LHCN-M2 (cell line): Measurements from ENCODE around the gene PRR16. TPM values are rescaled to one million over a fixed set of nuclear protein-coding genes. Genes with fewer than 3 reads are reported as not detected.
A peak's percentile ranks its signal among the peaks of the same experiment; 100 is the strongest.
"Not testable (repeated sequence)": the region's sequence is repeated elsewhere in the genome, so short reads cannot be mapped to it uniquely, and the experiment has no call there.

Experiments
- DNase-seq: peaks from one replicate; pipeline ENCODE4 v3.0.0-alpha.2; 2012; ENCODE audit warnings: low read depth
- total RNA-seq: library from RNA; depleted of rRNA; stranded (reverse); fragments of >200 nt; gene quantifications from 2 replicates; pipeline ENCODE4 v1.2.3, GENCODE V29; 2014

The PRR16 gene
- total RNA-seq, 1 experiment from 2014 or later, result 34.1 TPM

DNA sequence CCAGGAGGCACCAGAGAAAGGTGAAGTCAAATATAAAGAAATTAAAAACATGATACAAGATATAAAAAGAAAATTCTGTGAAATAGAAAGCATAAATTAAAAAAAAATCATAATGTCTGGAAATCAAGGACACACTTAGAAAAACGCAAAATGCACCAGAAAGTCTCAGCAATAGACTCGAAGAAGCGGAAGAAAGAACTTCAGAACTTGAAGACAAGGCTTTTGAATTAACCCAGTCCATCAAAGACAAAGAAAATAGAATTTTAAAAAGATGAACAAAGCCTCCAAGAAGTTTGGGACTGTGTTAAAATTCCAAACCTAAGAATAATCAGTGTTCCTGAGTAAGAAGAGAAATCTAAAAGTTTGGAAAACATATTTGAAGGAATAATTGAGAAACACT lies 168.3 kb downstream of the PRR16 start:
- no peak for DNase-seq

DNA sequence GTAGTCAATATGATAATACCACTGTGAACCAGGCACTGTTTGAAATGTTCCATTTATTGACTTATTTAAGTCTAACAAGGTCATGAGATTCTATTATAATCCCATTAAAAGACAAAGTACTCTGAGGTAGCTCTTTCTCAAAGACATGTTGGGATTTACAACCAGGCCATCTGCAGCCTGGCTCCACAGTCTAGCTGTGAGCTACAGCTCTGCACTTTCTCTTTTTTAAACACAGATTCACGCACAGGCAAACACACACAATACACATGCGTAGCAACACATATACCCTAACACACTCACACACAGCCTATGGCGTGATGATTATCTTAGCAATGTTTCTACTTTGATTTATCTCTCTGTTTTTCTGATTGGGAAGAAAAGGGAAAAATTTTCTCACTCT lies 174.3 kb downstream of the PRR16 start:
- DNase-seq, result no peak

DNA sequence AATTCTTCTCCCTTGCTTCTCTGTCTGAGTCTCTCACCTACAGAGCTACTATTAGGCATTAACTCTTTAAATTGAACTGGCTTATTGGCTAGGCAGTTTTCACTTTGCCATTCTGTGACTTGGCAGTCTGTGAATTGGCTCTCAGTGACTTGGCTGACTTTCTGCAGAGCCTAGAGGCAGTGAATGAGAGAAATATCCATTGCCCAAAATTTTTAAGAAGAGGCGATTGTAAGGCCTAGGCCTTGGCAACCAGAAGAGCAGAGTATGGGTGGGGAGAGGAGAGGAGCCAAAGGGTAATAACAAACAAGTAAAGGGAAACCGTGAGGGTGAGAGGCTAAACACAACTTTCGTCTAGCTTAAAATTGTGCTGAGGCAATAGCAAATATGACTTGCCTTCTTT lies 176.7 kb downstream of the PRR16 start:
- DNase-seq, result no peak

DNA sequence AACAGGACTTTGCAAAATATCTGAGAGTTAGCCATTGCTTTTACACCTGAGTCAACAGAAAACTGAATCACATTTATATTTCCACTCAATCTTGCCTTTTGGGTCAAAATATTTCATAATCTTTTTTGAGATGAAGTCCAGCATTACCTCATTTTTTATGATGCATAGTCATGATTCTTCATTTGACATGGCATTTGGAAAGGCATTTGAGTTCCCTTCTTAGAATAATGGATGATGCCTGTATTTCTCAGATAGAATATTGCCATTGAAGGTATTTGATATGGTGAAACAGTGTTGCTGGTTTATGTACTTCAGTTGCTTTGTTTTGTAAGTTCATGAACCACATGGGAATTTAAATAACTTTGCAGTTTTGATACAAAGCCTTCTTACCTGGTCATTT lies 180.4 kb downstream of the PRR16 start:
- peak; percentile 6 for DNase-seq

DNA sequence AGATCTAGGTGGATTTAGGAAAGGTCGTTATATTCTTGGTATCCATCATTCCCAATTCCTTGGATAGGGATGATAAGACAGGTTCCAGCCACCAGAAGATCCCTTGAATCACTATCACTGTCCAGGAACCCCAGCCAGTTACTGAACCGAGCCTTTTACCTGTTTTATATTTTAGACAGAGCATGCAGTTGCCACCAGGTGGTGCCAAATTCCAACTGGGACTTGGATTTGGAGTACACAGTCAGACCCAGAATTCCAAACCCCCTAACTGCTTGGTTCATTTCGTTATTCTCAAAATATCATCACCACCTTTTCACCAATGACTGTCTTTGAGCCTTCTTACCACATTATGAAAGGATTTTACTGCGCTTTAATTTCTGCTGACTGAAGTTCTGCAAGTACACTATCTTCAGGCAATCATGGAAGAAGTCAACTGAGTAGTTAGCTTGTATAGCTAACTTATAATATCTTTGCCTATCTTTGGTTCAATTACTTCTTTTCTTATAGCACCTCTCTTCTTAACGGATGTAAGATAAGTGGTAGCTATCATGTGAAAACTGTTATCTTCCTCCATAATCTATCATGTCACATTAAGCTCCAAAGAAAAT lies 191.8 kb downstream of the PRR16 start:
- peak; percentile 50 for DNase-seq

DNA sequence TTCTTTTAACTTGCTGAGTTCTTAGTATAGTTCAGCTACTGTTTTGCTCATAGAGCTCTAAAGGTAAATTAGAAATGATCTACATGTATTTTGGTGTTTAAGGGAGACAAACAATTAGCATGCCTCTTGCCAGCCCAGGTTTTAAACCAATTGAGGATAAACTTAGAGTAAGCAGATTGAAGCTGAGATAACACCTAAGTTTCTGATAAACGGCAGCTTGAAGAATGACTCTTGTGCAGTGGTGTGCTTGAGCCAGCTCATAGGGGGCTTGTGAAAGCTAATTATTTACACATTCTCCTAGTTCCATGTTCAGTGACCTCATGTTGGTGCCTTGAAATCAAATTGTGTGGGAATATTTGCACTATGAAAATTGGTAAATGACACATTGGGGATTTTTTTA lies 193.0 kb downstream of the PRR16 start:
- no peak for DNase-seq

DNA sequence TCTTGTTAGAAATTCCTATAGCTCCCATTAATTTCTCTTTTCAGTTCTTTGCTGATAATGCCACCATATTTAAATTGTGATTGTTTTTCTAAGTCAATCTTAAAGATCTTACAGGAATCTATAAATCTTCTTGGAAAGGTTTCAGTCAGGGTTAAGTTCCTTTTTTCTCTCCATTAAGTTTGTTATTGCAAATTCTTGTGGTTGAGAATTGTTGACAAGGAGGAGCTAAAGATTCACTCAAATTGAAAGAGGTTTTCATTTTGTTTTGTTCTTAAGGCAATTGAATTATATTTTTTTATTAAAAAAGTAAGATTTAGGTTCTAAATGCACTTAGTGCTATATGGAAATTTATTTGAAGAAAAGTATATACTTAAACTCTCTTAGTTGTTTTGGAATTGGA lies 213.4 kb downstream of the PRR16 start:
- DNase-seq, result no peak

DNA sequence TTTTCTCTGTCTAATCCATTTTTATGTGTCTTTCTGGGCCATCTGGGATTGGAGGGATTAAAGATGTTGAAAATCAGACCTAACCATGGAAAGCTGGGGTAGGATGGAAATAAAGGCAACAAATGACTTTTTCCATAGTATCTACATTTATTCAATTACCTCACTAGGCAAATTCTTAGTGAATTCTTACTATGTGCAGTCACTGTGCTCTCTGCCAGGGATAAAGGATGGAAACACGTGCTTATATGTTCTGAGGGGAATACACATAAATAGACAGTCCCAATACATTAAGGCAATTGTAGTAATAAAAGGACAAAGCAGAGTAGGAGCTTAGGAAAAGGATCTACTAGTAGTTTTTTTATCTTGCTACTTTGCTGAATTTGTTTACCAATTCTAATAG lies 214.2 kb downstream of the PRR16 start:
- DNase-seq, result no peak

DNA sequence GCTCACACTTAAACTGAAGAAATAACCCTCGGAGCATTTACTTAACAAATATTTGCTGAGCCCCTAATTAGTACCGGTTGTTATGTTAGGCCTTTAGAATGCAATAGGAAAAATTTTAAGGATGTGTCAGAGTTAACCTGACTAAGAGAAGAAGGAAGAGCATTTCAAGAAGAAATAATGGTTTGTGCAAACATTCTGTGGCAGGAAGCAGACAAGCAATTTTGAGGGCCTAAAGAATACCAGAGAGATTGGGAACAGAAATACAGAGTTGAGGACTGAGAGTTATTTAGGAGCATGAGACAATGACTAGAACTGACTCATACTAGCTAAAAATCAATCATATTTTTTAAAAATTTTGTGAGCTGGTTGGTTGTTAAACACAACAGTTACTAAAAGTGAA lies 218.8 kb downstream of the PRR16 start:
- DNase-seq, result peak; percentile 55

DNA sequence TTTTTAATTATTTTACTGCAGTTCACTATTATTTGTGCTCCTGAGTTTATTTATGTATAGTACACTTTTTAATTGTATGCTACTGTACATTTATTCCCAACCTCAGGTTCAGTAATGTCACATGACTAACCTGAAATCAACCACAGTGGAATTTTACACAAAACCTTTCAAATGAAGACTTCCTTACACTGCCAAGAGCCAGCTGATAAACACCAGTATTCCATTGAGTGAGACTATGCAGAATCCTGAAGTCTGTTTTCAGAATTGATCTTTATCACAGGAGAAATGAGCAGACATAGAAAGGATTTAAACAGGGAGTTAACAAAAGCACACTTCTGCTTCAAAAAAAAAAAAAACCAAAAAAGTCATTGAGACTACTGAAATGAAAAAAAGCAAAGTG lies 219.5 kb downstream of the PRR16 start:
- DNase-seq, result no peak

DNA sequence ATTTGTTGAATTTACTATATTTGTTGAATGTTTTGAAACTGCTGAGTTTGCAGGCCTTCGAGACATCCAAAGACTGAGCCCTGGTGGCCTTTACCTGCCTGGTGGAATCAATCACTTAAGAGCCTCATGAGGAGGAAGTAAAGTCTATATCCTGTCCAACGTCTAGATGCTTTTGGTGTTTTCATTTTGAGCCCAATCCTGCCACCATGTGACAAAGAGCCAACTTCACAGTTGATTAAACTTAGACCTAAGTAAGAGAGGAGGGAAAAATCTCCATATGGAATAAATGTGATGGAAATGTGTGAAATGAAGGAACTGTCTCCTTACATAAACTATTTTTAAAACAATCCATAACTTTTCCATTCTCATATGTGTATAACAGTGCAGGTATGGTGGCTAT lies 220.1 kb downstream of the PRR16 start:
- peak; percentile 40 for DNase-seq

DNA sequence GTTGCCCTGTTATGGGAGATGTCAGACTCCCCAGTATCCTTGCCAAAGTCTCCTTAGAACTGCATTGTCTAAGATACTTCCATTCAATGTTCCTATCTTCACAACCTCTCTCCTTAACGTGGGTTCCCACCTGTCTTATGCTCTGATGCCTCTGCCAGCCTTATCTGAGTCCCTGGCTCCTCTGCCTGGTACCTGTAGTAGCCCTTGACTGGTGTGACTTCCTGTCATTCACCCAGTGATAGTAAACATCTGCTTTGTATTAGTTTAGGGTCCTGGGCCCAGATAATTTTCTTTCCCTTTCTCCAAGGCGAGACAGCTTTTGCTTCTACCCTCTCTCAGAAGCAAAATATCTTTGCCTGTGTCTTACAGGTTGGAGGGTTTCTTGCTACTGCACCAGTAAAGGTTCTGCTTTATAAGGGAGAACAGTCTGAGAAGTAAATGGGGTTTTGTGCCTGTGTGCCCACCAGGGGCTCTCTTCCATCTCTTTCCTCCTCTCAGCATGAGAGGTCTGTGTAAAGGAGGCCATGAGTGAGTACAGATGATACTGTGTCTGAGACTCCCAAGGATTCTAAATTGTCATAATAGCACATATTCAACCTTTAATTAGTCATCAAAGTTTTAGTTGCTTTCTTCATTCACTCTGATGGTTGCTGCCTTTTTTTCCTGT lies 220.8 kb downstream of the PRR16 start:
- DNase-seq, result peak; percentile 28

DNA sequence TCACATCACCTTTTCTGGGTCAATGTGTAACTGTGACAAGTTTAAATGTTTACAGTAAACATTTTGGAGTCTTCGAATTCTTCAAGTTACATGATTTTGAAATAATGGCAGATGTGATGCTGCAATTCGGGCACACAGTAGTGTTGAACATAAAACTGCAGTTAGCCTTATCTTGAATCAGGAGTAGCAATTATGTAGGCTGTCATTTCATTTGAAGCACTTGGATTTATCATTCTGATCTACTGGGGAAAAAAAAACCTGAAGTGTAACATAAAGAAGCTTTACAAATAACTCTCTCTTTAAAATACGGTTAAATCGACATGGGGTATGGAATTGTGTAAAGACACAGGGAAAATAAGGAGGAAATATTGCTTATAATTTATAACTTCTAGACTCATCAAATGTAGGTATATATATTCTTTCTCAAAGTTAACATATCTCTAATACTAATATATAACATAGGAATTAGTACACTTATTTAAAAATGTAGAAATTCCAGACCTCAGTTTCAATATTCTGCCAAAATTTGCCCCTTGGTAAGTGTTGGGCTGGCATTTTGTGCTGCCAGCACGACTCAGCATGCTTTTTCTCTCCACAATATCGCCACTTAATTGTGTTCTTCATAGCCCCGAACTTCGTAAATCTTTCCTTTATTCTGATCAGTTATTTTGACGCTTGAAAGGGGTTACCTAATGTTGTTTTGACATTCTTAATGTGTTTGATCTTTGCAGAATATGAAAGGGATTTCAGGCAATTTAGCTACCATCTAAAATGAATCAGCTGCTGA lies 226.7 kb downstream of the PRR16 start:
- no peak for DNase-seq

DNA sequence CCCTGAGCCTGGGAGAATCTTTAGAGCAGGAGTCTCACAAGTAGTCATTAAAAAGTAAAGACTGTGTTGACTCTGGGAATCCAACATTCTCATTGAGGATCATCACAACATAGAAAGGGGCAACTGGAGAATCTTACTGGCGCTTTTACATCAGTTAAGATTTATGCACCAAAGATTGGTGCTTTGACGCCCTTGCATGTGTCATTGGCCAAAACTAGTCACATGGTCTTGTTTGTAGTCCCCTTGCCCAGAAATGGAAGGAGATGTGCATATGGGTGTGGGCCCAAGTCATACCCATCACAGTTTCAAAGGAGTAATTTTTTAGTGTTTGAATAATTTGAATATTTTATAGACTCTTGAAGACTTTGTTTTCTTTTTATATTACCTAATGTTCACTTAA lies 228.2 kb downstream of the PRR16 start:
- no peak for DNase-seq

DNA sequence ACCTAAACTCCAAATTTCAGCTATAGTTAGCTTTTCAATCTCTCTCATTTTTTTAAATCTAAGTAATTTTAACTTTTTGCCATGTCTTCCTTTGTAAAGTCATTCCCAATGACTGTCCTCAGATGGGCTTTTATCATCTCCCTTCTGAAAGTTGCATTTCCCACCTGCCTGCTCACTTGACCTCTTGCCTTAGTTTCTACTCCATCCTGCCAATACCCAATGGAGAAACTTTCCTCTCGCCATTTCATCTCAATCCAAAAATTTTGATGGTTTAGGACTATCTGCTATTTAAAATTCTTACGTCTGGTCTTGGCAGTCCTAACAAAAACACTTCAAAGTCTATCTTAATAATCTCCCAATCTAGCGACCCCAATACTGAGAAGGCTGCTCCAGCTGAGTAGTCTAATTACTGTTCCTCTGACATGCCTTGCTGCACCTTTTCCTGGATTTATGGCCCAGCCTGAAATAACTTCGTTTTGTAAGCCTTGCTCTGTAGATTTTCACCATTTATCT lies 231.3 kb downstream of the PRR16 start:
- no peak for DNase-seq

DNA sequence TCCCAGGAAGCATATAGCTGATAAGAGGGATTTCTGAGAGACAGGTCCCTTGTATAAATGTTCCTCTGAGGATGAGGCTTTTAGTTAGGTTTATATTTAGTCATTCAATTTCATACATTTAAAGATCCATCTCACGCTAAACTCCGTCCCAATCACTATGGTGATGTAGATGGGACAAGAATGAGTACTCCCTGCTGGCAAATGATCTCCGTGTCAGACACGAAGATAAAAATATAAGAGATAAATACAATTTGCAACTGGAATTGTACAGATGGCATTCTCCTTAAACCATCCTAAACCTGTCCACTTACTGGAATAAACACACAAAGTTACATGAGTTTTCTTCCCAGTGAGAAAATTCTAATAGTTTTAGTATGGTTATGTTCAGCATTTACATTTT lies 233.0 kb downstream of the PRR16 start:
- no peak for DNase-seq

DNA sequence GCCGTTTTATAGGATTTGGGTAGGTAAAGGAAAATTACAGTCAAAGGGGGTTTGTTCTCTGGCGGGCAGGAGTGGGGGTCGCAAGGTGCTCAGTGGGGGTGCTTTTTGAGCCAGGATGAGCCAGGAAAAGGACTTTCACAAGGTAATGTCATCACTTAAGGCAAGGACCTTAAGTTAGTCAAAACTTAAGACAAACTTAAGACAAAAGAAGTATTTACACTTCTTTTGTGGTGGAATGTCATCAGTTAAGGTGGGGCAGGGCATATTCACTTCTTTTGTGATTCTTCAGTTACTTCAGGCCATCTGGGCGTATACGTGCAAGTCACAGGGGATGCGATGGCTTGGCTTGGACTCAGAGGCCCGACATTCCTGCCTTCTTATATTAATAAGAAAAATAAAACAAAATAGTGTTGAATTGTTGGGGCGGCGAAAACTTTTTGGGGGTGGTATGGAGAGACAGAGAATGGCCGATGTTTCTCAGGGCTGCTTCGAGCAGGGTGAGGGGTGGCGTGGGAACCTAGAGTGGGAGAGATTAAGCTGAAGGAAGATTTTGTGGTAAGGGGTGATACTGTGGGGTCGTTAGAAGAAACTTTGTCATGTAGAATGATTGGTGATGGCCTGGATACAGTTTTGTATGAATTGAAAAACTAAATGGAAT lies 233.7 kb downstream of the PRR16 start:
- DNase-seq, result not testable (repeated sequence)

DNA sequence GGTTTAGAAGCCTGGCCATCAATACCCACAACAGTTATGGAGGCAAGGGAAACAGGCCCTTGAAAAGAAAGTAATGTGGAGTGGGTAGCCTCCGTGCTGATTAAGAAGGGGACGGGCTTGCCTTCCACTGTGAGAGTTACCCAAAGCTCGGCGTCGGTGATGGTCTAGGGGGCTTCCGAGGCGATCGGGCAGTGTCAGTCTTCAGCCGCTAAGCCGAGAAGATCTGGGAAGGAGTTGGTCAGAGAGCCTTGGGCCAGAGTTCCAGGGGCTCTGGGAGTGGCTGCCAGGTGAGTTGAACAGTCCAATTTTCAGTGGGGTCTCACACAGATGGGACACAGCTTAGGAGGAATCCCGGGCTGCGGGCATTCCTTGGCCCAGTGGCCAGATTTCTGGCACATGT lies 236.6 kb downstream of the PRR16 start:
- DNase-seq, result not testable (repeated sequence)

DNA sequence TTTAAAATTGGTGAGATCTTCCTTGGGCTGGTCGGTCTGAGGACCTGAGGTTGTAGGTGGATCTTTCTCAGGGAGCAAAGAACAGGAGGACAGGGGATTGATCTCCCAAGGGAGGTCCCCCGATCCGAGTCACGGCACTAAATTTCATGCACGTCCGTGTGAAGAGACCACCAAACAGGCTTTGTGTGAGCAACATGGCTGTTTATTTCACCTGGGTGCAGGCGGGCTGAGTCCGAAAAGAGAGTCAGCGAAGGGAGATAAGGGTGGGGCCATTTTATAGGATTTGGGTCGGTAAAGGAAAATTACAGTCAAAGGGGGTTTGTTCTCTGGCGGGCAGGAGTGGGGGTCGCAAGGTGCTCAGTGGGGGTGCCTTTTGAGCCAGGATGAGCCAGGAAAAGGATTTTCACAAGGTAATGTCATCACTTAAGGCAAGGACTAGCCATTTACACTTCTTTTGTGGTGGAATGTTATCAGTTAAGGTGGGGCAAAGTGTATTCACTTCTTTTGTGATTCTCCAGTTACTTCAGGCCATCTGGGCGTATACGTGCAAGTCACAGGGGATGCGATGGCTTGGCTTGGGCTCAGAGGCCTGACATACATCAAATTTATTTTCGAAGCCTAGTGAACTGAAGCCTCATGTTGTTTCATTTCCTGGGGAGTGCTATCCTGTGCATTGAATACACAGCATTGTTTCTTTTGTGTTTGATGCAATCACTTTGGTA lies 238.9 kb downstream of the PRR16 start:
- not testable (repeated sequence) for DNase-seq

DNA sequence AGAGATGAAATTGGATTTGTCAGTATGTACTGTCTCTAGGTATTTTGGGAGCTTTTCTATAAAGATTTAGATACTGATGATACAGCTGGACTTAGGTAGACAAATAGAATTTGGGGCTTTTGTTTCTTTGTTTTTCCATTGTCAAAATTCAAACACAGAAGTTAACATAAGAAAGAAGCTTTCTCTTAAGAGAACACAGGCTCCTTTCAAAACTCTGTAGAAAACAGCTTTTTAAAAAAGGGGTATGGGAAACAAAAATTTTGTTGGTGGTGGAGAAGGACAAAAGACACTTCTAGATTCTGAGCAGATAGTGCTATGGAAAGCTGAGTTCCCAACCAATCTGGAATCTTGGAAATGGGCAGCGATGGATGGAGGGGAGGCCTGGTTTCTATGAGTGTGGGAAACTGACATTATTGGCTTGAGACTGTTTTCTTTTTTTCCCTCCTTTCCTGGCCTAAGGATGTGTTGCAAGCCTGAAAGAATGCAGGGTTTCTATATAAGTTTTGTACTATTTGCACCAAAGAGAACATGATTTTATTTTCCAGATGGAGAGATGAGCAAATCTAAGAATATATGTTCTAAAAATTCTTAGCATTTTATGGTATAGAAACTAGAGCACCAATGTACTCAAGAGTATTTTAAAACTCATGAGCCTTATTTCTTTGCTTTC lies 240.0 kb downstream of the PRR16 start:
- no peak for DNase-seq

DNA sequence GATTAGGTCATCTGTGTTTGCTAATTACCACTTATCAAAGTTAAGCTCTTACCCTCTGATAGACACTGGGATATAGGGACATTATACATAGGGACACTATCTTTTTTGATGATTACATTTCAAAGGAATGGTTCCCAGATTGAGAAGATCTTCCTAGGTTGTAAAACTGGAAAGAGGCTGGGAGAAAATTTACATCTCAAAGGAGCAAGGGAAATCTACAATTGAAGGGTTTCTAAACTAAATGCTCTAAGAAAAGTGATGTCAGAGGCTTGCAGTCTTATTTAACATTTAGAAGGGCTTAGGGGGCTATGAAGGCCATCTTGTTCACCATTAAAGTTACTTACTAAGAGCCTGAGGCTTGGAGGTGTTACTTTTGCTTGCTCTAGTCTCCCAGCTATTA lies 242.8 kb downstream of the PRR16 start:
- no peak for DNase-seq
